COLO829 (cell line): ENCODE results near the gene C4orf54.

Experiments used
- DNase-seq: peaks from one replicate; pipeline ENCODE4 v3.0.0; 2012; ENCODE audit warnings: low spot score

Gene C4orf54

GRCh38 chr4:99651811-99652485, 5.7 kb downstream of the C4orf54 start:
- DNase-seq, result no peak

- no peak for DNase-seq
Measured at GRCh38 chr4:99651016-99651769, 6.4 kb downstream of the C4orf54 start.

GRCh38 chr4:99649778-99650177, 7.8 kb downstream of the C4orf54 start:
- no peak for DNase-seq

GRCh38 chr4:99649208-99649607, 8.4 kb downstream of the C4orf54 start:
- no peak for DNase-seq

GRCh38 chr4:99648321-99648720, 9.3 kb downstream of the C4orf54 start:
- DNase-seq, result no peak

GRCh38 chr4:99647071-99647470, 10.6 kb downstream of the C4orf54 start:
- no peak for DNase-seq

- DNase-seq, result no peak
Measured at GRCh38 chr4:99645638-99646037, 12.0 kb downstream of the C4orf54 start.

GRCh38 chr4:99645036-99645435, 12.6 kb downstream of the C4orf54 start:
- DNase-seq, result no peak

- no peak for DNase-seq
Measured at GRCh38 chr4:99644453-99644852, 13.2 kb downstream of the C4orf54 start.

- DNase-seq, result no peak
Measured at GRCh38 chr4:99642725-99643489, 14.7 kb downstream of the C4orf54 start.

GRCh38 chr4:99640676-99641075, 17.0 kb downstream of the C4orf54 start:
- peak; percentile 65 for DNase-seq

- no peak for DNase-seq
Measured at GRCh38 chr4:99637174-99637573, 20.5 kb downstream of the C4orf54 start.

- no peak for DNase-seq
Measured at GRCh38 chr4:99636422-99636821, 21.2 kb downstream of the C4orf54 start.

- DNase-seq, result no peak
Measured at GRCh38 chr4:99635601-99636000, 22.0 kb downstream of the C4orf54 start.

GRCh38 chr4:99634742-99635360, 22.8 kb downstream of the C4orf54 start:
- no peak for DNase-seq

GRCh38 chr4:99633772-99634171, 23.9 kb downstream of the C4orf54 start:
- no peak for DNase-seq

- DNase-seq, result no peak
Measured at GRCh38 chr4:99630857-99631360, 26.7 kb downstream of the C4orf54 start.

GRCh38 chr4:99629962-99630554, 27.6 kb downstream of the C4orf54 start:
- no peak for DNase-seq

GRCh38 chr4:99628040-99628439, 29.6 kb downstream of the C4orf54 start:
- no peak for DNase-seq

GRCh38 chr4:99625369-99625768, 32.3 kb downstream of the C4orf54 start:
- DNase-seq, result no peak

GRCh38 chr4:99624141-99624719, 33.4 kb downstream of the C4orf54 start:
- DNase-seq, result no peak
